Measurements from ENCODE around the gene SMAD6.

The SMAD6 gene

GRCh38 chr15:66721954-66722353 is 19.9 kb downstream of the SMAD6 start:
- no peak for DNase-seq

- DNase-seq = no peak
These were observed 20.9 kb downstream of the SMAD6 start for GRCh38 chr15:66722757-66723540.

DNA sequence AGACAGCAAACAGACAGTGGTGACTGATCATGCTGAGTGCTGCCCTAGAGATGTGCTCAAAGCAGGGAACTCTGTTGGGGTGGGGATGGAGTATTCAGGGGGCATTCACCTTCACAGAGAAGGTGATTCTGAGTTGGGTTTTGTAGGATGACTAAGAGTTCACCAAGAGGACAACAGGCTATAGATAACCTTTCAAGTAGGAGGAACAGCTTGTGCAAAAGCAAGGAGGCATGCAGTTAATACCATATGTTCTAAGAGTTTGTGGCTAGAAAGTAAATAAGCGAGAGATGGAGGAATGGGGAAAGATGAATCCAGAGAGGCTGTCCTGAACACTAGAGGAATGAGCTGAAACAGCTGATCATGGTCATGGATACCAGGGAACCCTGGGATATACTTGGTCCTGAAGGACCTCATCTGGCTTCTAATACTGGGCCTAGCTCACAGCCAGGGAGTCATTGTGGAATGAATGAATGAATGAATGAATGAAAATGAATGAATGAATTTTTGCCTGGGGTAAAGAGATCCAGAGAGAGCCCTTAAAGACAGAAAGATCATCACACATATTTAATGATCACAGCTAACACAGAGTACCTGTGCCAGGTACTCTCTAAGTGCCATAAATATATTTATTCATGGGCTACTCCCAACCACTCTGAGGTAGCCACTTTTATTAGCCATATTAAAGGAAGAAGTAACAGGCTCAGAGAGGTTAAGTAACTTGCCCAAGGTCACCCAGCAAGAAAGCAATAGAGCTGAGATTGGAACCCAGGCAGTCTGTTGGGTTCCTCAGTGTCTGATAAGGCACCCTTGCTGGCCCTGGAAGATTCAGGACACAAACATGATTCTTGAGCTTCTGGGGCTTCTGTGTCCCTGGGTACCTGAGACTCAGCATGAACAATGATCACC is 22.0 kb downstream of the SMAD6 start:
- no peak for DNase-seq

DNA sequence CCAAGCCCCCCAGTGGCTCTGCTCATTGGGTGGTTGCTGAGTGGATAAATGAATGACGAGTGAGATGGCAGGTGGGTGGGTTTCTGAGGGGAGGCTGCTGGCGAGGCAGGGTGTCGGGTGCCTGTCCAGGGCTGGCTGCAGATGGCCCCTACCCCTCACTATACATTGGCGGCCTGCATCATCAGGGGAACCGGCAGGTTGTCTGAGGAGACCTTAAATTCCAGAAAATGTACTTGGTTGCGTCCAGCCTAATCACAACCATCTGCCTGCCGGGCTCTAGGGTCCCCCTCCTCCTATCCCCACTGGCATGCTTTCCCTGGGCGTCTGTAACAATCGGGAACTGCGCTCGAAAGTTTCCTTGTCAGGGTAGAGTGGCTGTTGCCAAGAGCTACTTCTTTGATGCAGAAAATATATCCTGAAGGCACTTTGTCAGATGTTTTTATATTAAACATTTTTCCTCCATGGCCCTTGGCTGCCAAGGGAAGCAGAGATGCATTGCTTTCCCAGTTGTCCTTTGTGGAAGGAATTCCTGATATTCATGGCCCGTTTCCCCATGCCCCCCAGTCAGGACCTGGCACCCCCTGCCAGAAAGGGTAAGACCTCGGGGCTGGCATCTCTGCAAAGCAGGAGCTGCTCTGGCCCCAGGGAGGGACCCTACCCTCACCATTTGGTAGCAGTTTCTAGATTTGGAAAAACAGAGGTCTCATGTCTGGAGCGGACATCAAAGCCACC is 22.9 kb downstream of the SMAD6 start:
- no peak for DNase-seq

- DNase-seq = no peak
These were observed 23.4 kb downstream of the SMAD6 start for GRCh38 chr15:66725464-66725785.

DNA sequence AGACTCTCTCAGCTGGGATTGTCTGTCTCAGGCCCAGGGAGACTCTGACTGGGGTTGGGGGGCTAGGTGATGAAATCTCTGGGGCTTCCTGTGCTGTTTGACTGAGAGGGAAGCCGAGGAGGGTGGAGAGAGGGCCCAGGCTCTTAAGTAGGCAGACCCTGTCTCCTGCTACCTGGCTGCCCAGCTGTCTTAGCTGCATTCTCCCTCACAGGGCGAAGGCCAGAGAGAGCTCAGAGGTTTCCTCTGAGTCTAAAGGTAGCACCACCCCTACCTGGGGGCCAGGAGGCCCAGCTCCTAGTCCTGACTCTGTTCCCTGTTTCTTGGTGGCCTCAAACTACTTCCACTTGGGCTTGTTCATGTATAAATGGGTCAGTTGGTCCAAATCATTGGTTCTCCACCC is 24.4 kb downstream of the SMAD6 start:
- no peak for DNase-seq

DNA sequence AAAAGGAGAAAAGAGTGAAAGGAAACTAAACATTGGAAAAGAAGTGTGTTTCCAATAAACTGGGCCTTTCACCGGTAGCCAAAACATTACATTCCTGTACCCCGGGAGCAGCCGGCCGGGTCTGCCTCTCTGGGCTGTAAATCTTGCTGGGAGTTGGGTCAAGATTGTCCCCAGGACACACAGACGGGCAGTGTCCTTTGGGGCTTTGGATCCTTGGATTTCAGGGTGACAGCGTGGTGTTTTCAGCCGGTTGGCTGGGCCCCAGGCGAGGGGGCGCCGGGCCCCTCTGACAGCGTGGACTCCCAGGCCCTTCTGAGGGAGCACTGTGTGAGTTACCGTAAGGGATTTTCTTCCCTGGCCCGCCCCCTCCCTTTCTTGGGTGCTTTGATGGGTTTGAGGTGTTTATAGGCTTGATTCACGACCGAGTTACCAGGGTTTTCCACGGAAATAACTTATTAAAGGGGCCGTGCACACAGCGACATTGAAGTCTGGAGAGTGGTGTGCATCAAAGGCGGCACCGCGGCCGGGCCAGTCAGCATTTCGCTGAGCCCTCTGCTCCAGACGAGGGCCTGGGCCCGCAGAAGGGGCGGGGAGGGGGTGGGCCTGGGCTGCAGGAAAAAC is 27.4 kb downstream of the SMAD6 start:
- no peak for DNase-seq

DNA sequence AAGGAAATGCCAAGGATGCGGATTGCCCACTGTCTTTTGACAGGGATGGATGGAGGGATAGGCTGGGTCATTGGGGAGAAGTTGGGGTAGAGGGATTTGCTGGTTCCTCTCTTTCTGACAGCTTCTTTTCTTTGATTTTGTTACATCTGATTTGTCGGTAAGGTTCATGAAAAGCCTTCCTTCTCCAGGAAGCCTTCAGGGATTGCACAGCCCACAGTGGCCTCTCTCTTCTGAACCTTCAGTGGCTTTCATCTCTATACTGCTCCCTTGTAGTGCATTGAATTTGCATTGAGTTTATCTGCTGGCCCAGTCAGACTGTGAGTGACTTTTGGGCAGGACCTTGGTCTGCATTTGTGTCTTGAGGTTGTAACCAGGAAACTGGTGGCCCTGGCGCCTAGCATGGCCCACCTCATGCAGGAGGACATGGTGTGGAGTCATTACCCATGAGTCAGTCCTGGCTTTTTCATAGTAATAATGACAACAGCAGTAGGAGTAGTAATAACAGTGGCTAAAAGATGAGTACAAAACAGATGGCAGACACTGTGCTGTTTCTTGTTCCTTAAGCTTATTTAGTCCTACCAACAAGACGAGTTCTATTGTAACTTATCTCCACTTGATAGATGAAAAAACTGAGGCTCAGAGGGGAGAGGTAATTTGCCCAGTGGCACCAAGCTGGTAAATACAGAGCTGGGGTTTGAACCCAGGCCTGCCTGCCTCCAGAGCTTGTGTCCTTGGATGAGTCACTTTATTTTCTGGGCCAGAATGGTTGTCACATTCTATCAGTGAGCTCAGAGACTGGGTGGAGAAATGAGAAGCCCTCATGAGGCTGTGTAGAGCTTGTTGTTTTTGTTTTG is 28.4 kb downstream of the SMAD6 start:
- DNase-seq = no peak

DNA sequence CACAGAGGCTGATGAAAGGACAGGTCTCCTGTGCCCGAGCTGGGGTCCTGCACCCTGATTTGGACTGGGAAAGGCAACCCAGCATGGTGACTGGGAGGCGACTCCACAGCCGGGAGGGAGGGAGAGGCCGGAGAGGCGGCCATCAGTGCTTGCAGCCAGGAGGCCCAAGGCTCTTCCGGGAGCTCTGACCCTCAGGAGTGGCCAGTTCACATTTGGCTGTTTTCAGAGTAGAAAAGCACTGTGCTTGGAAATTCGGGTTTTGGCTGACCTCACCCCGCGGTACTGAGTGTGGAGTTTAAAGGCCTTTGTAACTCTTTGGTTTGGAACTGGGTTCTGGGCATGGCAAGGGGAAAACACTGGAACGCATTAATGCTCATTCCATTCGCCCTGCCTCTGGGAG is 31.9 kb downstream of the SMAD6 start:
- DNase-seq = no peak

DNA sequence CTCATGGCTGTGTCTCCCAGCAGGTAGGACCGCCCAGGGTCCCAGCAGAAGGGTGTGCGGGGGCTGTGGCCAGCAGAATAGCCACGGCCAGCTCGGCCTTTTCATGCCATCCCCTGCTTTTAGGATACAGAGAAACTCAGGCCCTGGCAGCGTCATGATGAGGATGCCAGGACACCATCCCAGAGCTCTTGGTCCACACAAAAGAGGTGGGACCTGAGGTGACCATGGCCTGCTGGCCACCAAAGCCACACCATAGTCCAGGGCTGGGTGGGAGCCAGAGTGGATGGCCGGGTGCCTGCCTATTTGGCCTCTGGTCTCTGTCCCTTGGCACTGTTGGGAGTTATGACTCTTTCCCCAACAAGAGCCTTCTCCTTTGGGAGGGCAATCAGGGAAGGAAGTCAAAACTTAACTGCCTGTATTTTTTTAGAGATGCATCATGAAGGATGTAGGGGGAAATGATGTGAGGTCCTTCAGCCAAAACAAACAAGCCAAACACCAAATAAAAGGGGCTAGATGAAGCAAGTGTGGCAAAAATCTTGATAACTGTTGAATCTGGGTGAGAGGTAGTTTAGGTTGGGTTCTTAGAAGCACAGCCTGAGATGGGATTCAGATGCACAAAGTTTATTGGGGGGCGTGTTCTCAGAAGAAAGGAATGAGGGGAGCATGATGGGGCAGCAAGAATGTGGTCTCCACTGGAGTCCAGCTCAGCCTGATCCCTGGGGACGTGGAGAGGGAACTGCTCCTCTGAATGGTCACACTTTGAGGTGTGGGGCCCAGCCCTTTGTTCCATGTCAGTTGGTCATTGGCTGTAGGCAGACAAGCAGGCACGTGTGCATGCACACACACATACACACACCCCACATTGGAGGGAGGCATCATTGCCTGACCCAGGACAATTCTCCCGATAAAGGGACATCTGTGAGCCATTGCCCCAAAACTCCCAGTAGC is 33.2 kb downstream of the SMAD6 start:
- DNase-seq = no peak

DNA sequence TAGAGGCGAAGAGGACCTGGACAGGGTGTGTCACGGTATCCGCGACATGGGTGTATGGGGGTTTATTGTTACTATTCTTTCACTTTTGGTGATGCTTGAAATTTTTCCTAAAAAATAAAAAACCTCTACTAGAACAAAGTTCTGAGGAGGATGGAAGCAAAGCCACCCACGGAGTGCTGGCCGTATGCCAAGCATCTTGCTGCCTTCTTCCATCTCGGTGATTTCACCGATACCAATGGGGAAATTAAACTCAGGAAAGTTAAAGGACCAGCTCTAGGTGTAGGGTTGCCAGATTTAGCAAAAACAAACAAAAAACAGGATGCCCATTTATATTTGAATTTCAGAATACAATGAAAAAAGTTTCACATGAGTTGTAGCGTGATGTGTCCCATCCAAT is 33.9 kb downstream of the SMAD6 start:
- DNase-seq = no peak

DNA sequence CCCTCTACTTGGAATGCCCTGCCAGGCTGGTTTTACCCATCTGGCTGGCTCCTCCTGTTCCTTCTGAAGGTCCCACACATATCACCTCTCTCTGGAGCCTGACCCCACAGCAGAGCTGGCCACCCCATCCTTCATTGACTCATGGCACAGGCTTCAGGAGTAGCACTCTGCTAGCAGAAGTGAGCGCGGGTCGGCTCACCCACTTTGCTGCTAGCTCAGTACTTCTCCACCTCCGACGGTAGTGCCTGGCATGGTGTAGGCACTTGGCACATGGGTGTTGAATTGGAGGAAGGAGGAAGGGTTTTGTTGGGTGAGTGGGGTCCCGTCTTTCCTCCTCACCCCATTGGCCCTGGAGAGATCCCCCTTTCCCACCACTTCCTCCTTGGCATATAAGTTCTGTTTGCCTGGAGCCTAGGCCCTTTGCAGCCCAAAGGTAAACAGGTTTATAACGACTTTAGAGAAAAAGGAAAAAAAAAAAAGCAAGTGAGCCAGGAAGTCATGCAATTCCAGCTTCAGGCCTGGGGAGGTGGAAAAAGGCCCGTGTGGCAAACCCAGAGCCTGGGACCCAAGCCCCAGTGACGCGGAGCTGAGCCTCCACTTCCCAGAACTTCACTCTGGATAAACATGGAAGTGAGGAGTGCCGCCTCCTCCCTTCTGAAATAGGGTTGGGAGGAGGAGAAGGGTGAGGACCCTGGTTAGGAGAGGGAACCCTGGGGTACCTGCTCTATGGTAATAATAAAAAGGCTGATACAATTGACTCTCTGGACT is 35.4 kb downstream of the SMAD6 start:
- DNase-seq = no peak

DNA sequence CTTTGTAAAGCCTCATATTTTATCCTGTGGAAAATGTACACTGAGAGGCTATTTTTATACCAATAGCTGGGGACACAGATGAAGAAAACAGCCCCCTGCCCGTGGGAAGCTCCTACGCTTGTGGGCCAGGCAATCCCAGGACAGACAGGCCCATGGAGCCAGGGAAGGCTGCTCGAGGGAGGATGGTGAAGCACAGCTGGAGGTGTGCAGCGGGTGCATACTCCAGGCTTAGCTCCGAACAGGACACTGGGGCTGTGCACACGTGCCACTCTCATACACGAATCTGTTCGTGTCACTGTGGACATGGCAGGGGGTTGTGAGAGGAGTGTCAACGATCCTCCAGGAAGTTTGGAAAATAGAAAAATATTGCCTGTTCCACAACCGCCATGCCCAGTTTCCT is 36.1 kb downstream of the SMAD6 start:
- DNase-seq = no peak

DNA sequence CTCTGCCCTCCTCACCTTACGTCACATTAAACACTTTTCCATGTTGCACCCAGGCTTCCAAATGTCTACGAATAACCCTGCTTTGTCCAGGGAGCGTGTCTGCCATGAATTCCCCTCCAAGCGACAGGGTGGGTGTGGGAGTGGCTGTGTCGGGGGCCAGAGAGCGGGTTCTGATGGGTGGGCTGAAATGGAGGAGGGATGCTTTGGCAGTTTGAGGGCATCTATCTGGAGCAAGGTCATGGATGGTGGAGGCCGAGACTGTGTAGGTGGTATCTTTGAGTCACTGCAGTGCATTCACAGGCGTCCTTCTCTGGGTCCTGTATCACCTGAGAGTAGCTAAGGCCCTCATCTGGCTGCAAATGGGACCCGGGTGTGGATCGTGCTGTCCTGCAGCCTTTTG is 36.6 kb downstream of the SMAD6 start:
- no peak for DNase-seq

GRCh38 chr15:66739287-66739686 is 37.3 kb downstream of the SMAD6 start:
- DNase-seq = no peak

DNA sequence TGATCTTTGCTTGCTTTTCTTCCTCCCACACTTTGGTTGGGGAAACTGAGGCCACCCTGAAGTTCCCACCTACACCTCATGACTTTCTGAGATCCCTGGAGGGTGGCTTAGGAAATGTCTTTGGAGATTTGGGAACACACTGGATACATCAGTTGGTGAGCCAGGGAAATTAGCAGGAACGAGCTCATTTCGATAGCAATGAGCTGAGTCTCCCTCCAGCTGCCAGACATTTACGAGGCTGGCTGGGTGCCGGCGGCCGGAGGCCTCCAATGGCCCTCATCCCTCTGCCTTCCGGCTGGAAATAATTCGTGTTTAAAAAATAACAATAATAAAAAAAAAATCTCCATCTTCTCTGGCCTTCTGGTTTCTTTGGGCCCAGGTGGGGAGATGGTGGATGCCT is 38.8 kb downstream of the SMAD6 start:
- no peak for DNase-seq

GRCh38 chr15:66741646-66742045 is 39.6 kb downstream of the SMAD6 start:
- DNase-seq = no peak

GRCh38 chr15:66742286-66742685 is 40.2 kb downstream of the SMAD6 start:
- no peak for DNase-seq

GRCh38 chr15:66743204-66743603 is 41.2 kb downstream of the SMAD6 start:
- no peak for DNase-seq

All from Kasumi-1 (cell line).